Neural progenitor cell (in vitro differentiated cells): Measurements from ENCODE around the gene VPS13D.

Experiments
- CTCF ChIP-seq: fragments of 200-600 bp; sonication (generic); IDR thresholded peaks from 2 replicates; pipeline ENCODE4 v1.5.1; 2017; ENCODE audit warnings: antibody characterized with exemption, mild to moderate bottlenecking
- EZH2 ChIP-seq: fragments of 200-600 bp; sonication (generic); IDR thresholded peaks from 2 replicates; pipeline ENCODE4 v1.6.1; 2017; ENCODE audit warnings: antibody characterized with exemption, mild to moderate bottlenecking, moderate library complexity

- TF ChIP-seq CTCF (no peak), EZH2 (no peak)
Observed at GRCh38 chr1:12294076-12294475, 64.2 kb downstream of the VPS13D start.
